PFSK-1 (cell line): ENCODE data around the gene FRMD4A.

Experiments used
- FOXP2 ChIP-seq: optimal IDR thresholded peaks from 2 replicates; pipeline ENCODE3; 2011; ENCODE audit warnings: borderline replicate concordance, control low read depth, inconsistent platforms; ENCODE audit not compliant: insufficient read depth; ENCODE audit errors: extremely low read length, extremely low read depth
- POLR2AphosphoS5 ChIP-seq: IDR thresholded peaks from 2 replicates; pipeline ENCODE4 v1.6.1; 2012; ENCODE audit warnings: low read depth, mild to moderate bottlenecking, control low read depth, low read length, moderate library complexity
- SIN3A ChIP-seq: IDR thresholded peaks from 2 replicates; pipeline ENCODE4 v1.6.1; 2012; ENCODE audit warnings: mild to moderate bottlenecking, low read length, moderate library complexity, borderline replicate concordance; ENCODE audit not compliant: insufficient read depth
- TAF1 ChIP-seq: IDR thresholded peaks from 2 replicates; pipeline ENCODE4 v1.6.1; 2012; ENCODE audit warnings: low read length, control low read depth, borderline replicate concordance; ENCODE audit not compliant: insufficient read depth
- TF ChIP-seq, protein P1 (sequence below), 2 experiments: IDR thresholded peaks; 2 replicates each; pipeline versions ENCODE4 v1.6.1 to v1.8.0; 2011 to 2012; ENCODE audit warnings: low read depth in 2 of 2, low read length in 2 of 2, control low read depth in 1 of 2, inconsistent platforms in 1 of 2, mild to moderate bottlenecking in 1 of 2, moderate library complexity in 1 of 2; ENCODE audit not compliant: insufficient read depth in 1 of 2

DNA sequence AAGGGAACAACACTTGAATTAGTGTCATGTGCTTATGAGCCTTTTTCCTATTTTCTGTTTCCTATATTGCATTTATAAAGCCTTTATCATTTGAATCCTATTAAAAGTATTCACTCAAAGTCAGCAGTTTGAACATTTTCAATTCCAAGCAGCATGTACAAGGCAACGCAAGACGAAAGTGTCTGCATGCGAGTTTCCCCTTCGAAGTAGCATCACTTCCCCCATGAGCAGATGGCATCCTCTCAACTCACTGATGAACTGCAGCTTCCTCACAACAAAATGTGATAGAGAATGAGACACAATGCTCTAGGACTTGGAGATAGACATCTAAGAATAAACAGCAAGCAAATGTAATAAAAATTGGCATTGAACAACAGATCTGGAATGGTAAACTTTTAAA, 473.3 kb downstream of the FRMD4A start:
- TF ChIP-seq, protein P1, sequence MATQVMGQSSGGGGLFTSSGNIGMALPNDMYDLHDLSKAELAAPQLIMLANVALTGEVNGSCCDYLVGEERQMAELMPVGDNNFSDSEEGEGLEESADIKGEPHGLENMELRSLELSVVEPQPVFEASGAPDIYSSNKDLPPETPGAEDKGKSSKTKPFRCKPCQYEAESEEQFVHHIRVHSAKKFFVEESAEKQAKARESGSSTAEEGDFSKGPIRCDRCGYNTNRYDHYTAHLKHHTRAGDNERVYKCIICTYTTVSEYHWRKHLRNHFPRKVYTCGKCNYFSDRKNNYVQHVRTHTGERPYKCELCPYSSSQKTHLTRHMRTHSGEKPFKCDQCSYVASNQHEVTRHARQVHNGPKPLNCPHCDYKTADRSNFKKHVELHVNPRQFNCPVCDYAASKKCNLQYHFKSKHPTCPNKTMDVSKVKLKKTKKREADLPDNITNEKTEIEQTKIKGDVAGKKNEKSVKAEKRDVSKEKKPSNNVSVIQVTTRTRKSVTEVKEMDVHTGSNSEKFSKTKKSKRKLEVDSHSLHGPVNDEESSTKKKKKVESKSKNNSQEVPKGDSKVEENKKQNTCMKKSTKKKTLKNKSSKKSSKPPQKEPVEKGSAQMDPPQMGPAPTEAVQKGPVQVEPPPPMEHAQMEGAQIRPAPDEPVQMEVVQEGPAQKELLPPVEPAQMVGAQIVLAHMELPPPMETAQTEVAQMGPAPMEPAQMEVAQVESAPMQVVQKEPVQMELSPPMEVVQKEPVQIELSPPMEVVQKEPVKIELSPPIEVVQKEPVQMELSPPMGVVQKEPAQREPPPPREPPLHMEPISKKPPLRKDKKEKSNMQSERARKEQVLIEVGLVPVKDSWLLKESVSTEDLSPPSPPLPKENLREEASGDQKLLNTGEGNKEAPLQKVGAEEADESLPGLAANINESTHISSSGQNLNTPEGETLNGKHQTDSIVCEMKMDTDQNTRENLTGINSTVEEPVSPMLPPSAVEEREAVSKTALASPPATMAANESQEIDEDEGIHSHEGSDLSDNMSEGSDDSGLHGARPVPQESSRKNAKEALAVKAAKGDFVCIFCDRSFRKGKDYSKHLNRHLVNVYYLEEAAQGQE (IDR thresholded peaks at IDR 0.05; ENCODE audit: insufficient read depth in 1 of 2, low read depth in 2 of 2, low read length in 2 of 2): no peak
- TF ChIP-seq POLR2AphosphoS5 (no peak), SIN3A (no peak), TAF1 (no peak), FOXP2 (no peak)
